ENCODE data around the gene TXNDC9.
"Not testable (repeated sequence)": the region's sequence is repeated elsewhere in the genome, so short reads cannot be mapped to it uniquely, and the experiment has no call there.

Gene TXNDC9

GRCh38 chr2:99335911-99336803 is at the start of gene TXNDC9:
TXNDC9 (minus strand) TSS chr2:99336333; CDS start chr2:99333210, 3,123 bp downstream.
- peak; percentile 99 for DNase-seq

DNA sequence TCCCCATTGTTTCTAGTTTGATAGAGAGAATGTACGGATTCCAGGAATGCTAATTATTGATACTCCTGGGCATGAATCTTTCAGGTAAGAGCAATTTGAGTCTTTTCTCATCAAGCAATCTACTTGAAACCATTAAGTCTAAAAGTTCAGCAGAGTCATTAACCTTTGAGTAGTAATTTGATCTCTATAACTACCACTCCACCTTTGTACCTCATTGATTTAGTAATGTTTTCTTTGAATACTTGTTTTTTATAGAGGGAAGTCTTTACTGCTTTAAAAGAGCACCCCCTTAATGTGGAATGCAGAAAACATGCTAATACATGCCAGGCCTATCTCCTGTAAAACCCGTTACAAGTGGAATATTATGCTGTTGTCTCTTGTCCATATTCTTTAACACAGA is 46.0 kb upstream of the TXNDC9 start:
- no peak for DNase-seq

- no peak for DNase-seq
These were observed 44.4 kb upstream of the TXNDC9 start for GRCh38 chr2:99380376-99381010.

DNA sequence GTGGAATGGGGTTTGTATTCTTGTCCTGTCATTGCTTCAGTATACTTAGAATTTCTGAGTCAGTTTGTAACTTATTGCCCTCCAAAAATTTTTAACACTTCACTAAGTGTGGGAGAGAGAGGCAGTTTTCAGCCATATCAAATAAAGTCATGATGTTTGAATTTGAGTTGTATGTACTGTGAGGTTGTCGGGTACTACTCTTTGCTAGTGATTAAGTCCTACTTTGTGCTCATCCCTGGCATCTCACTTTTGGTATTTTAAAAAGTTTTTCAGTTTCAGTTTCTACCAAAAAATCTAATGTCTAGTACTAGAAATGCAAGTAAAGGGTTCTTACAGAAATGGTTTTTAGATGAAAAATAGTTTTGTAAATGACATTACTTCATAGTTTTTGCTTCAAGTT is 41.7 kb upstream of the TXNDC9 start:
- no peak for DNase-seq

- no peak for DNase-seq
These were observed 40.2 kb upstream of the TXNDC9 start for GRCh38 chr2:99376254-99376864.

- DNase-seq: no peak
These were observed 38.6 kb upstream of the TXNDC9 start for GRCh38 chr2:99374747-99375146.

DNA sequence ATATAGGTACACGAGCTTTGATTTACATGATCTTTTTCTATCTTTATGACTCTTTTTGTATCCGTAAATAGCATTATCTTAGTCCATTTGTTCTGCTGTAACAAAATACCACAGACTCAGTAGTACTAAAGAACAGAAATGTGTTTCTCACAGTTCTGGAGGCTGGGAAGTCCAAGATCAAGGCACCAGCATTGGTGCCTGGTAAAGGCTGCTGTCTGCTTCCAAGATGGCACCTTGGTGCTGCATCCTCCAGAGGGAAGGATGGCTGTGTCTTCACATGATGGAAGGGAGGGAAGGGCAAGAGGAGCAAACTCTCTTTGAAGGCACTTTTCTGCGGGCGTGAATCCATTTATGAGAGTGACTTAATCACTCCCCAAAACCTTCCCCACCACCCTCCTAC is 37.0 kb upstream of the TXNDC9 start:
- no peak for DNase-seq

- not testable (repeated sequence) for DNase-seq
These were observed 32.7 kb upstream of the TXNDC9 start for GRCh38 chr2:99368854-99369253.

- no peak for DNase-seq
These were observed 29.5 kb upstream of the TXNDC9 start for GRCh38 chr2:99365661-99366060.

DNA sequence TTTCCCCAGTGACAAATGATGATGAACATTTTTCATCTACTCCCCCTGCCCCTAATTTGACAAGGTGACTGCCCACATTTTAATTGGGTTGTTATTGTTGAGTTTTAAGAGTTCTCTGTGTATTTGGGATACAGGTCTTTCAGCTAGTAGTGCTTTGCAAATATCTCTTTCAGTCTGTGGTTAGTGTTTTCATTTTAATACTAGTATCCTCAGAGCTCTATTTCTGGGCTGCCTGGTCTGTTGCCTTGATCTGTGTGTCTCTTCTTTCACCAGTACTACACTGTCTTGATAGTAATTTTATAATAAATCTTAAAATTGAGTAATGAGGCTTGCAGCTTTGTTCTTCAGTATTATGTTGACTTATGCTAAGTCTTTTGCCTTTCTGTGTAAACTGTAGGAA is 20.7 kb upstream of the TXNDC9 start:
- no peak for DNase-seq

GRCh38 chr2:99354825-99355224 is 18.7 kb upstream of the TXNDC9 start:
- not testable (repeated sequence) for DNase-seq

GRCh38 chr2:99354070-99354469 is 17.9 kb upstream of the TXNDC9 start:
- no peak for DNase-seq

GRCh38 chr2:99350194-99350593 is 14.1 kb upstream of the TXNDC9 start:
- DNase-seq: no peak

DNA sequence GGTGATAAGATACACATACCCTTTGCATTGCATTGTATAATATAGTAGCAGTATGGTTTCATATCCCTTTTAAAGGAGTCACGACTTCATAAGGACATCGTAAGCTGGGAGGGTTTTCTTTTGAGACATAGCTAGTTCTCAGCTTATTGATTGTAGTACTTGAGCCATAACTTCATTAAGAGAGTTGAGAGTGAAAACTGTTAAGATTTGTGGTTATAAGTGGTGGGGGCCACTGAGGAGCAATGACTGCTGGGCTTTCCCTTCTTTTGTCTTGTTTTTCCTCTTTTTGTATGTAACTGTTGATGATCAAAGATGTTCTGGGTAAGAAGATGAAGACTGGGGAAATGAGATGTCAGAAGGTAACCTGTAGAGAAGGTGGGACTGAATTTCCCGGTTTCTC is 12.0 kb upstream of the TXNDC9 start:
- DNase-seq: no peak

- no peak for DNase-seq
These were observed 10.1 kb upstream of the TXNDC9 start for GRCh38 chr2:99346218-99346617.

GRCh38 chr2:99345446-99345845 is 9.3 kb upstream of the TXNDC9 start:
- not testable (repeated sequence) for DNase-seq

GRCh38 chr2:99342536-99342935 is 6.4 kb upstream of the TXNDC9 start:
- DNase-seq: no peak

- DNase-seq: no peak
These were observed 4.6 kb upstream of the TXNDC9 start for GRCh38 chr2:99340669-99341236.

DNA sequence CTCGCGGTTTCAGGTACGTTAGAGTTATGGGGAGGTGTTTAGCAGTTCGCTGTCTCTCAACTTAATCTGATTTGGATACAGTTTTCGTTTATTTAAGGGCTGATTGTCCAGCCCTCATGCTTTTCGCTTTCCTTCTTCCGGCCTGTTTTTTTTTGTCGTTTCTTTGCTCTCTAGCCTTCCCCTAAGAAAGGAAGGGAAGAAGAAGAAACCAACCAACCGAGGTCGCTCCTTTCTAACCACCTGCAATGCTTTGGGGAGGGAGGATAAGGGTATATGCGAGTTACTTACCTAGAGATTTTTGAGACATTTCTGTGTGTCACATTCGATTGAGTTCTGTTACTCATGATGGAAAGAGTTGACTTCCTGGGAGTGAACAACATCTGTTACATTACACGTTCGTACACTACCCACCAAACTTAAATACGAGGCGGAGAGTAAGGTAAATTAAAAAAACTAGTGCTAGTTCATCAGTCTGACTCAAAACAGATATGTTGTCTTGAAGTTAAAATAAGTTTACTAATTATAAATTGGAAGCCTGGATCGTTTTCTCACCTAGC is 2.0 kb upstream of the TXNDC9 start:
- DNase-seq: no peak

DNA sequence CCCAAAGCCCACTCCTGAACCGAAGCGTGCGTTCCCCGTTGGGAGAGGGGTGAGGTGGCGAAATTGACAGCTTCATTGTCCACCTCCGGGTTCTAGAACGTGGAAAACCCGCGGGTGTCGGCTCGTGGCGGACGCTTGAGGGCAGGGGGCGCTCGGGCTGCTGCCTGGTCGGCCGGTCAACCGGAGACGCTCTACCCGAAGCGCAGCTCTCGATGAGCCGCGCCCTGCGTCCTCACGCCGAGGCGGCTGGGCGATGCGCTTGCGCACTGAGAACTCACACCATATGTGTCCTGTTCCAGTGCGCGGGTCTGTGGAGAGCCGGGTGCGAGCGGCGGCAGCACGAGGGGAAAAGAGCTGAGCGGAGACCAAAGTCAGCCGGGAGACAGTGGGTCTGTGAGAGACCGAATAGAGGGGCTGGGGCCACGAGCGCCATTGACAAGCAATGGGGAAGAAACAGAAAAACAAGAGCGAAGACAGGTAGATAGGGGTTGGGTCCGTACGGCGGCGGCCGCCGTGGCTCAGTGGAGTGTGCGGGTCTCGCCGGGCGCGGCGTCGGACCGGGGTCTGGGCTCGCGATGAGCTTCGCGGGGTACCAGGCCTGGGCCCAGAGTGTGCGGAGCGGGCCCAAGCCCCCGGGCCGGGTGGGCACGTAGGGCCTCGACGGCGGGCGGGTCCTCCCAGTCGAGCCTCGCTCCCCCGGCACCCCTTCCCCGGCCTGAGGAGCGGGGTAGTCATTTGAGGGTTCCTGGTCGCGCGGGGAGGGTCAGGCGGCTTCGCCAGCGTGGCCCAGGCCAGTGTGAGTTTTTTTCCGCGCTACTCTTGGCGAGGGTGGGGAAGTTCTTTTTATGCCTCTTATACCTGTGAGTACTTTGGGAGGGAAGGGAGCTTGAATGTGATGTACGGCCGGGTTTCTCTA is 1.2 kb upstream of the TXNDC9 start, which contains the start of gene EIF5B:
Gene EIF5B, plus strand, starts transcription at position 277 of the 916 bp plus-strand sequence. Its CDS starts 166 bp downstream, at position 443.
- peak; percentile 97 for DNase-seq

- no peak for DNase-seq
These were observed 625 bp upstream of the TXNDC9 start for GRCh38 chr2:99336804-99337112.

GRCh38 chr2:99325384-99325783 is 10.7 kb downstream of the TXNDC9 start:
- DNase-seq: no peak

All from midbrain (tissue), 1 donor.